ENCODE results near the gene PTPRN2. TPM values are rescaled to one million over a fixed set of nuclear protein-coding genes. Genes with fewer than 3 reads are reported as not detected.
"Not testable (repeated sequence)": the region's sequence is repeated elsewhere in the genome, so short reads cannot be mapped to it uniquely, and the experiment has no call there.

The PTPRN2 gene
- total and polyA plus RNA-seq, 2 donors (not counting 3 experiments of a cell fraction or from before 2014, with no cell fraction given), result 0.62 to 0.88 TPM

DNA sequence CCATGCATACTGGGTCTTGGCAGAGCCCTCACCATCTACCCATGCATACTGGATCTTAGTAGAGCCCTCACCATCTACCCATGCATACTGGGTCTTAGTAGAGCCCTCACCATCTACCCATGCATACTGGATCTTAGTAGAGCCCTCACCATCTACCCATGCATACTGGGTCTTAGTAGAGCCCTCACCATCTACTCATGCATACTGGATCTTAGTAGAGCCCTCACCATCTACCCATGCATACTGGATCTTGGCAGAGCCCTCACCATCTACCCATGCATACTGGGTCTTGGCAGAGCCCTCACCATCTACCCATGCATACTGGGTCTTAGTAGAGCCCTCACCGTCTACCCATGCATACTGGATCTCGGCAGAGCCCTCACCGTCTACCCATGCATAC, 890.3 kb downstream of the PTPRN2 start:
- H3K9me3 ChIP-seq (replicated peaks; ENCODE audit: control insufficient read depth, insufficient read depth, low read length); BruUV-seq (replicated peaks); FAIRE-seq; H3K9ac ChIP-seq (replicated peaks; ENCODE audit: extremely low read depth, insufficient read depth, low read length); H3K4me3 ChIP-seq (replicated peaks in 1 of 3; ENCODE audit: insufficient read depth in 1 of 3, low read depth in 1 of 3, low read length in 3 of 3); H4K20me1 ChIP-seq (replicated peaks; ENCODE audit: control insufficient read depth, extremely low read depth, insufficient read depth, low read length); H3K79me2 ChIP-seq (ENCODE audit: control insufficient read depth, insufficient read depth, low read length); H2AFZ ChIP-seq (ENCODE audit: low read depth, low read length); H3K36me3 ChIP-seq (ENCODE audit: control insufficient read depth in 2 of 2, extremely low read depth in 1 of 2, insufficient read depth in 2 of 2, low read length in 2 of 2); dilution Hi-C loops (cut with MboI; ENCODE audit: extremely low pct_ligation_motif_present, low sequenced_read_pairs); H3K4me2 ChIP-seq (ENCODE audit: insufficient read depth, low read length); POLR2A ChIA-PET; CTCF ChIA-PET; H3K9me1 ChIP-seq (replicated peaks; ENCODE audit: control insufficient read depth, extremely low read depth, insufficient read depth, low read length); DNase-seq (ENCODE audit: low read depth, low spot score); H3K27ac ChIP-seq (ENCODE audit: insufficient read depth, low read depth, low read length); H3K4me1 ChIP-seq (ENCODE audit: control insufficient read depth, extremely low read depth, insufficient read depth, low read length); intact Hi-C loops (cut with micrococcal nuclease): not testable (repeated sequence)
- peaks cover 13 to 21% of the 10 kb centered on the region in 2 experiments for H3K27me3 ChIP-seq (ENCODE audit: control insufficient read depth in 2 of 2, insufficient read depth in 2 of 2, low read length in 2 of 2)

DNA sequence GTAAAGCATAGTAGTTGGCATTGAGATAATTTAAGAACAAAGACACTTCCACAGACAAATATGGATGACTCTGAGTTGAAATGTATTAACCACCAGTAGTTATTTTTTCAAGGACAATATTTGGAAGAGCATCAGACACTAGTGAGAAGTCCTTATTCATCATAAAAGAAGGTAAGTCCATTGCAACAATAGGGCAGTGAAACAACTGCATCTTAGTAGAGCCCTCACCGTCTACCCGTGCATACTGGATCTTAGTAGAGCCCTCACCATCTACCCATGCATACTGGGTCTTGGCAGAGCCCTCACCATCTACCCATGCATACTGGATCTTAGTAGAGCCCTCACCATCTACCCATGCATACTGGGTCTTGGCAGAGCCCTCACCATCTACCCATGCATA, 892.0 kb downstream of the PTPRN2 start:
- H3K9ac ChIP-seq (replicated peaks; ENCODE audit: extremely low read depth, insufficient read depth, low read length); H3K4me2 ChIP-seq (ENCODE audit: insufficient read depth, low read length); H3K27ac ChIP-seq (ENCODE audit: insufficient read depth, low read depth, low read length); DNase-seq (ENCODE audit: low read depth, low spot score); H3K36me3 ChIP-seq (ENCODE audit: control insufficient read depth in 2 of 2, extremely low read depth in 1 of 2, insufficient read depth in 2 of 2, low read length in 2 of 2); H3K4me3 ChIP-seq (replicated peaks in 1 of 3; ENCODE audit: insufficient read depth in 1 of 3, low read depth in 1 of 3, low read length in 3 of 3); H2AFZ ChIP-seq (ENCODE audit: low read depth, low read length); H3K9me1 ChIP-seq (replicated peaks; ENCODE audit: control insufficient read depth, extremely low read depth, insufficient read depth, low read length); CTCF ChIA-PET; H3K9me3 ChIP-seq (replicated peaks; ENCODE audit: control insufficient read depth, insufficient read depth, low read length); H3K4me1 ChIP-seq (ENCODE audit: control insufficient read depth, extremely low read depth, insufficient read depth, low read length); BruUV-seq (replicated peaks); FAIRE-seq; dilution Hi-C loops (cut with MboI; ENCODE audit: extremely low pct_ligation_motif_present, low sequenced_read_pairs); POLR2A ChIA-PET; H3K79me2 ChIP-seq (ENCODE audit: control insufficient read depth, insufficient read depth, low read length); H4K20me1 ChIP-seq (replicated peaks; ENCODE audit: control insufficient read depth, extremely low read depth, insufficient read depth, low read length); intact Hi-C loops (cut with micrococcal nuclease): not testable (repeated sequence)
- peaks cover 23 to 33% of the 10 kb centered on the region in 2 experiments for H3K27me3 ChIP-seq (ENCODE audit: control insufficient read depth in 2 of 2, insufficient read depth in 2 of 2, low read length in 2 of 2)

DNA sequence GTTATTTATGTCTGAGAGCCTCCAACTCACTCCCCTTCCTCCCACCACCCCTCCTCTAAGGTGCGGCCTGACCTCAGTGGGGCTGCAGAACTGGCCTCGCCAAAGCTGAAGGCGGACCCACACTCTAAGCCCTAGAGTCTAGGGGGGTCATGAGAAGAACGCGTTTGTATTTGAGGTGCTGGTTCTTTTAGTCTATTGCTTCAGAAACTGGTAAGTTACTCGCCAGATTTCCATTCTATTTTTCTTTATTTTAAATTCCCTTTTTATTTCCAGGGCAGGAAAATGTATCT, 893.3 kb downstream of the PTPRN2 start:
- no peak overlapping the region for H2AFZ ChIP-seq (ENCODE audit: low read depth, low read length)
- peaks cover 31 to 45% of the 10 kb centered on the region in 2 experiments for H3K27me3 ChIP-seq (ENCODE audit: control insufficient read depth in 2 of 2, insufficient read depth in 2 of 2, low read length in 2 of 2)
- no peaks in the 10 kb centered on the region for H3K4me1 ChIP-seq (ENCODE audit: control insufficient read depth, extremely low read depth, insufficient read depth, low read length)
- FAIRE-seq (no peak), DNase-seq (ENCODE audit: low read depth, low spot score) (no peak)
- TF ChIP-seq MYC (IDR thresholded peaks at IDR 0.05; ENCODE audit: low read depth, low read length), result no peak
- TF ChIP-seq EZH2 (IDR thresholded peaks at IDR 0.05; ENCODE audit: borderline replicate concordance, low read depth, low read length, severe bottlenecking), result no peak
- no peak overlapping the region for H3K4me2 ChIP-seq (ENCODE audit: insufficient read depth, low read length)
- no peaks in the 10 kb centered on the region for H3K9me1 ChIP-seq (replicated peaks; ENCODE audit: control insufficient read depth, extremely low read depth, insufficient read depth, low read length)
- no peak overlapping the region for H3K27ac ChIP-seq (ENCODE audit: insufficient read depth, low read depth, low read length)
- ChIA-PET CTCF (no interaction called here), POLR2A (no interaction called here)
- H3K79me2 ChIP-seq (ENCODE audit: control insufficient read depth, insufficient read depth, low read length), result no peaks in the 10 kb centered on the region
- H4K20me1 ChIP-seq (replicated peaks; ENCODE audit: control insufficient read depth, extremely low read depth, insufficient read depth, low read length), result no peaks in the 10 kb centered on the region
- BruUV-seq (replicated peaks), result no TSS peak
- no peaks in the 10 kb centered on the region for H3K36me3 ChIP-seq (ENCODE audit: control insufficient read depth in 2 of 2, extremely low read depth in 1 of 2, insufficient read depth in 2 of 2, low read length in 2 of 2)
- H3K9me3 ChIP-seq (replicated peaks; ENCODE audit: control insufficient read depth, insufficient read depth, low read length), result no peaks in the 10 kb centered on the region
- no peak overlapping the region for H3K4me3 ChIP-seq (replicated peaks in 1 of 3; ENCODE audit: insufficient read depth in 1 of 3, low read depth in 1 of 3, low read length in 3 of 3)
- no peak overlapping the region for H3K9ac ChIP-seq (replicated peaks; ENCODE audit: extremely low read depth, insufficient read depth, low read length)
- intact Hi-C loops (cut with micrococcal nuclease) (no loop called here), dilution Hi-C loops (cut with MboI; ENCODE audit: extremely low pct_ligation_motif_present, low sequenced_read_pairs) (no loop called here)

Data from endothelial cell of umbilical vein (primary cell).